ENCODE measurements around the gene TLK1.
"Not testable (repeated sequence)": the region's sequence is repeated elsewhere in the genome, so short reads cannot be mapped to it uniquely, and the experiment has no call there.

Gene TLK1

DNA sequence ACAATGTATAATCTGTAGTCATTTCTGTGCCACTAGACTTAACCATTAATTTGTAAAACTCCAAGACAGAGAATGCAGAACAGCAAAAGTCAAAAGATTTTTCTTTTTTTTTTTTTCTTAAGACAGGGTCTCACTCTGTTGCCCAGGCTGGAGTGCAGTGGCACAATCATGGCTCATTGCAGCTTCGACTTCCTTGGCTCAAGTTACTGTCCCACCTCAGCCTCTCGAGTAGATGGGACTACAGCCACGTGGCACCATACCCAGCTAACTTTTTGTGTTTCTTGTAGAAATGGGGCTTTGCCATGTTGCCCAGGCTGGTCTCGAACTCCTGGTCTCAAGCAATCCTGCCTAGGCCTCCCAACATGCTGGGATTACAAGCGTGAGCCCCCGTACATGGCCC lies 80.1 kb downstream of the TLK1 start:
- no peak for DNase-seq

DNA sequence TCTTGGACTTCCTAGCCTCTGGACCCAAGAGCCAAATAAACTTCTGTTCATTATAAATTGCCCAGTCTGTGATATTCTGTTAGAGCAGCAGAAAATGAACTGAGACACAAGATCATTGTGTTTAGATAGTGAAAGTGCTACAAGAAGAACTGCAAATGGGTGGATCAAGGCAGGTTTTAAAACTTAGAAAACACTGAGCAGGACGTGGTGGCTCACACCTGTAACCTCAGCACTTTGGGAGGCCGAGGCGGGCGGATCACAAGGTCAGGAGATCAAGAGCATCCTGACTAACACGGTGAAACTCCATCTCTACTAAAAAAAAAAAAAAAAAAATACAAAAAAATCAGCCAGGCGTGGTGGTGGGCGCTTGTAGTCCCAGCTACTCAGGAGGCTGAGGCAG lies 84.3 kb downstream of the TLK1 start:
- DNase-seq: not testable (repeated sequence)

DNA sequence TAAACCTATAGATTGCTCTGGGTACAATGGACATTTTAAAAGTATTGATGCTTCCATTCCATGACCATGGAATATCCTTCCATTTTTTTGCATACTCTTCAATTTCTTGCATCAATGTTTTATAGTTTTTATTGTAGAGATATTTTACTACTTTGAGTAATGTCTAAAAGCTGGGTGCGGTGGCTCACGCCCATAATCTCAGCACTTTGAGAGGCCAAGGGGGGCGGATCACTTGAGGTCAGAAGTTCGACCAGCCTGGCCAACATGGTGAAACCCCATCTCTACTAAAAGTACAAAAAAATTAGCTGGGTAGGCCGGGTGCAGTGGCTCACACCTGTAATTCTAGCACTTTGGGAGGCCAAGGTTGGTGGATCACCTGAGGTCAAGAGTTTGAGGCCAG lies 88.5 kb downstream of the TLK1 start:
- no peak for DNase-seq

DNA sequence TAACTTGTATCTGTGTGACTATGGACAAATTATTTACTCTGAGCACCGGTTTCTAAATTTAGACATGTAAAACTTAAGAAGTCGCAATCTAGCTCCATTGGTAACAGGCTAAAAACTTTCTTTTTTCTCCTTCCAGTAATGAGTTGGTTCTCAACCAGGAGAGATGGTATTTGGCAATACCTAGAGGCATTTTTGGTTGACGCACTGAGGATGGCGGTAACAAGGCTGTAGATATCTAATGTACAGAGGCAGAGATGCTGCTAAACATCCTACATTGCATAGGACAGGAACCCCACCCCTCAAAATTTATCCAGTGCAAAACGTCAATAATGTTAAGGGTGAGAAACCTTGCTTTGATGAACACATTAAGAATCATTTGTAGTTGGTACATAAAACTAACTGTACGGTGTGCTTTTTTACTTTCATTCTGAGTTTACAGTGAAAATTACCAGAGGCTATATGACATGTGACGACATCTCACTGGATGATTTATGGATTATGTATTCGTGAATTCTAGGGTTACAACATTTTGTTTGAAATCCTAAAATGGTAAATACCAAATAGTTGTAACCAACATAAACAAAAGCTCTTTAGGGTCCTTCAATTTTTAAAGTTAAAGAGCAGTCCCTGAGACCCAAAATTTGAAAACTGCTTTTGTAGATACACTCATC lies 91.3 kb downstream of the TLK1 start:
- DNase-seq: peak in 1 of 3 experiments; percentile 0

- DNase-seq: no peak
Observed at GRCh38 chr2:171066110-171066509, 94.6 kb downstream of the TLK1 start.

DNA sequence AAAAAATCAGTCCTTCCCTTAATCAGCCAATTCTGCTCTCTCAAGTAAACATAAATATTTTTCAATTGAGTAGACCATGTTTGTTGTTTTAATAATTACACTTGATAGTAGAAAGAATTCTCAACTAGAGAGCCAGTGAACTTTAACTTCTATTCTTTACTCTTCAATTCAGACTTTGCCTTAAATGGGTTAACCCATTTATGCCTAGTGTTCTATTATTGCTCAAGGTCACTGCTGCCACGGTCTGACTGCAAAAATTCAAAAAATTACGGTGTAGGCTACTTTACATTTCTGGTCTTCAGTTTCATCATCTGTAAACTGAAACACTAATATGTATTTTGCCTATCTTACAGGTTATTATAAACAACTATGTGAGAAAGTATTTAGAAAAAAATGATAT lies 103.1 kb downstream of the TLK1 start:
- DNase-seq: no peak

- no peak for DNase-seq
Observed at GRCh38 chr2:171056307-171056706, 104.4 kb downstream of the TLK1 start.

GRCh38 chr2:171049691-171050090 lies 111.0 kb downstream of the TLK1 start:
- no peak for DNase-seq

DNA sequence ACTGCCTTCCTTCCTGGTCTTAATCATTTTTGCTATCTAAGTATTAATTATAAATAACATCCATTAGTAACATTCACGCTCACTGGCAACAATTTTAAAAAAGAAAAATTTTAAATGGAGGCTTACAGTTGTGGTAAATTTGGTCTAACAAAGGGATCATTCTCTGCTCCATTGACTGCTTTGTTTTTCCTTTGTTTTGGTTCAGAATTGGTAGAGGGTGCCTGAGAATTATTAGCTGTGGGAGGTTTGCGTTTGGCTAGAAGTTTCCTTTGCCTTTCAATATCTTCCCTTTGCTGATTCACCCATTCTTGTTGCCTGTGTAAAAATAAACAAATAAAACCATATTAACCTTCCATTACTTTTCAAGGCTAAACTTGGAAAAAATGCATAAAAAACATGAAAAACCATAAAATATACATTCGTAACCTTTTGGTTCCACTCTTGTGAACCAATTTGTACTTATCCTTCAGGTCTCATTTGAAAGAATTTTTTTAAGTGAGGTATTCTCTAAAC lies 114.6 kb downstream of the TLK1 start:
- DNase-seq: peak in 1 of 3 experiments; percentile 0

DNA sequence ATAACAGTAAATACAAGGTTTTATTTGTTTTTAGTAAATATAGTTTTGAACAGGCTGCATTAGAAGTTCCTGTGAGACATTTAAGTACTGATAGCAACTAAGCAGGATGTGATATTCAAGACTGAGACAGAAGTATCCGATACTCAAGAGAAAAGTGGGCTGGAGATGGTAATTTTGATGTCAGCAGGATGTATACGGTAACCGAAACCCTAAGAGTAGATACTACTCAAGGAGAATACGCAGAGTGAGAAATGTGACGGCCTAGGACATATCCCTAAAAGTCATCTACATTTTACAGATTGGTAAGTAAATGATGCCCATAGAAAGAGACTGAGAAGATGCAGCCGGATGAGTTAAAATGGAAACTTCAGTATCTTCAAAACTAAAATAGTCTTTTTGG lies 116.3 kb downstream of the TLK1 start:
- no peak for DNase-seq

- DNase-seq: no peak
Observed at GRCh38 chr2:171042253-171042969, 118.3 kb downstream of the TLK1 start.

DNA sequence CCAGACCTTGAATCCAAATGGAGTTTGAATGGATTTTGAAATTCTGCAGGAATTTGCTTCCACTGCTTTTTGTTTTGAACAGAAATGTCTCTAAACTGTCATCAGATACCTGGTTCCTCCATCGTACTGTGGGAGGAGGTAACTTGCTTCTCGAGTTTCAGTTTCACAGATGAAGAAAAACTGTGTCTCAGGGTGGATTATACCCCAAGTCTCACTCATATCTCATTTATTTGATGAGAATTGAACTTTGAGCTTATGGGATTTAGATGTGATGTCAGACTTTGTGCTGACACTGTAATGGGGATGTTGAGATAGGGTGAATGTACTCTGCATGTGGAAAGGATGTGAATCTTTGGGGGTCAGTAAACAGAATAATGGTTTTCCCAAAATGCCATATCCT lies 124.2 kb downstream of the TLK1 start:
- no peak for DNase-seq

GRCh38 chr2:171034315-171034714 lies 126.4 kb downstream of the TLK1 start:
- no peak for DNase-seq

DNA sequence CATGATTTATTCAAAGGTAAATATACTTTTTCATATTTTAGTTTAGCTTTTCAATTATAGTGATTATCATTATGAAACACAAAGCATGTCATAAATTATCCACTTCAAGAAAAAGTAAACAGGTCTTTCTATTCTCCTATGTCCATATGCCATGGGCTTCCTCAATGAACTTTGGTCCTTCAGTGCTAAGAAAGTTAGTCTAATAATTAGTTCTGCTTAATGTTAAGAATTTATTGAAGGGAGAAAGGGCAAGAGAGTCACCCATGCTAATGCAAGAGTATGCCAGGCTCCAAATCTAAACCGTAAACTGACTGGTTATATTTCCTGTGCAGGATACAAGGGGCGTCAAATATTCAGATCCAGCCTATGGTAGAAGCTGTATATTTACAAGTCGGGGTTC lies 135.5 kb downstream of the TLK1 start:
- peak in 1 of 3 experiments; percentile 35 for DNase-seq

- DNase-seq: no peak
Observed at GRCh38 chr2:171018522-171018921, 142.2 kb downstream of the TLK1 start.

DNA sequence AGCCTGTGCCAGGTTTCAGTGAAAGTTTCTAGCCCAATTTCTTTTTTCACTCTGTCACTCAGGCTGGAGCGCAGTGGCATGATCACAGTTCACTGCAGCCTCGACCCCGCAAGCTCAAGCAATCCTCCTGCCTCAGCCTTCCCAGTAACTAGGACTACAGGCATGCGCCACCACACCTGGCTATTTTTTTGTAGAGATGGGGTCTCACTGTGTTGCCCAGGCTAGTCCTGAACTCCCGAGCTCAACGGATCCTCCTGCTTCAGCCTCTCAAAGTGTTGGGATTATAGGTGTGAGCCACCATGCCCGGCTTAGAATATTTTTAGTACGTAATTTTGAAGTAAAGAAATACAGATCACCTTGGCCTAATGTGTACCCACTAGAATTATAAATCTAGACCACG lies 144.6 kb downstream of the TLK1 start:
- DNase-seq: no peak

- DNase-seq: no peak
Observed at GRCh38 chr2:171013851-171014250, 146.8 kb downstream of the TLK1 start.

DNA sequence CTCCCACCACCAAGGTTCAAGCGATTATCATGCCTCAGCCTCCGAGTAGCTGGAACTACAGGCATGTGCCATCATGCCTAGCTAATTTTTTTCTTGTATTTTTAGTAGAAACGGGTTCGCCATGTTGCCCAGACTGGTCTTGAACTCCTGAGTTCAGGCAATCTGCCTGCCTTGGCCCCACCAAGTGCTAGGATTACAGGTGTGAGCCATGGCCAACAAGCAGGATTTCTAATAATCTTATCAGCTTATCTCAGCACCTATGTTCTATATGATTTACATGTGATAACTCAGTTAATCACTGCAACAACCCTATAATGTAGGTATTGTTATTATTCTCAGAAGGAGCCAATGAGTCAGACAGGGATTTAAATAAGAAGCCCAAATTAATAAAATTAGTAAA lies 151.3 kb downstream of the TLK1 start:
- no peak for DNase-seq

DNA sequence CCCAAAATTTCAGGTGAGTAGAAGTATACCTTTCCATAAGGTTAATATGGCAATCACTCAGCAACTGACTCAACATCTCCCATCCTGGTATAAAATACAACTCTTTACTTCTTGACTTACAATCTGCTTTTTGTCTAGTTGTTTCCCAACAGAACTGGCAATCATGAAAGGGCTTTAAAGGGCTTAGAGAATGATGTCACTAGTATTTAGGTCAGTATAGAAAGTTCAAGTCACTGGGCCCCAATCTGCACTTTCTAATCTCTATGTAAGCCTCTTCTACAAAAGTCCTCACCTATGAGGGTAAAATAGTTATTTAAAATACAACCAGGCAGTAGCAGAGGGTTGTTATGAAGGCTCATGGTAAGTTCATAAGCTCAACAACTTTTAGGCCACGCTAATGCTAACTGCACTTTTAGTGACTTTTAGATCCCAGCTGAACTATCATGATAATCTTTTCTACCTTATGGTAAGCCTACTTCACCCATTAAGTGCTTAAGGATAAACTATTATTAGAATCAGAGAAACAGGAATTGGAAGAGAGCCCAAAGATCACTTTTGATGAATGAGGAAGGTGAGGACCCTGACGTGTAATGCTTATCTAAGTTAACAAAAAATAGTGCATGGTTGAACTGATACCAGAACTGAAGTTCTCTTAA lies 152.0 kb downstream of the TLK1 start:
- no peak for DNase-seq

- no peak for DNase-seq
Observed at GRCh38 chr2:171004833-171005232, 155.9 kb downstream of the TLK1 start.

- DNase-seq: no peak
Observed at GRCh38 chr2:171004363-171004762, 156.3 kb downstream of the TLK1 start.

DNA sequence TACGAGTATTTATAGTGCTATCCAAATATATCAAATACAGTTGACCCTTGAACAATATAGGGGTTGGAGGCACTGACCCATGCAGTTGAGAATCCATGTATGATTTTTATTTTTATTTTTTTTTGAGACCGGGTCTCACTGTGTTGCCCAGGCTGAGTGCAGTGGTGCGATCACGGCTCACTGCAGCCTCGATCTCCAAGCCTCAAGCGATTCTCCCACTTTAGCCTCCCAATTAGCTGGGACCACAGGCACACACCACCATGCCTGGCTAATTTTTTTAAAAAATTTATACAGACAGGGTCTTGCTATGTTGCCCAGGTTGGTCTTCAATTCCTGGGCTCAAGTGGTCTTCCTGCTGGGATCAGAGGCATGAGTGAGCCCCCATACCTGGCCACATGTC lies 161.0 kb downstream of the TLK1 start:
- no peak for DNase-seq

DNA sequence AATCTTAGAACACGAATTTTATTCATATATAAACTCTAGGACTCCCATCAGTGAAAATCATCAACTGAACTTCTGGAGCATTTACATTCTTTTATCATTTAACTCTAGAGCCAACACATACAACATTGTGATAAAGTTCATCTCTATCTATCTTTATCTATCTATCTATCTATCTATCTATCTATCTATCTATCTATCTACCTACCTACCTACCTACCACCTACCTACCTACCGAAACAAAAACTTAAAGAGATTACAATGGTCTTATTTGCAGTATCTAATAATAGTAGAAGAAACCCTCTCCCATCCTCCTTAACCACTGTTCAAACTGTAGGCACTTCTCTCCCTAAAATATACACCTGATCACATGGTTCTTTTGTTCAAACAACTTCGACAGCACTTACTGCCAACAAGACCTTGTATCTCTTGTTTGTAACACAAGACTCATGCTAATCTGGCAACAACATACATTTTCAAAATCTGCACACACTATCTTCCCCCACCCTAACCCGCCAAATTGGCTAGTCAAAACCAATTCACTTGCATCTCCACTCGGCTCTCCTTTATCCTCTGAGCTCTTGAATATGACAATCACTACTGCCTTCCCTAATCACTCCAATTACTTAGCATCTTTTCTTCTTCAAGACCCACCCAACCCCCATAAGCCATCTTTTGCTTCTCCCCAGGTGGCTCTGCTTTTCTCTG lies 162.6 kb downstream of the TLK1 start:
- no peak for DNase-seq
